ENCODE measurements around the gene SGSH. TPM values are rescaled to one million over a fixed set of nuclear protein-coding genes. Genes with fewer than 3 reads are reported as not detected.

The SGSH gene
- total RNA-seq, 1 donor from 2014 or later = 43.9 TPM

DNA sequence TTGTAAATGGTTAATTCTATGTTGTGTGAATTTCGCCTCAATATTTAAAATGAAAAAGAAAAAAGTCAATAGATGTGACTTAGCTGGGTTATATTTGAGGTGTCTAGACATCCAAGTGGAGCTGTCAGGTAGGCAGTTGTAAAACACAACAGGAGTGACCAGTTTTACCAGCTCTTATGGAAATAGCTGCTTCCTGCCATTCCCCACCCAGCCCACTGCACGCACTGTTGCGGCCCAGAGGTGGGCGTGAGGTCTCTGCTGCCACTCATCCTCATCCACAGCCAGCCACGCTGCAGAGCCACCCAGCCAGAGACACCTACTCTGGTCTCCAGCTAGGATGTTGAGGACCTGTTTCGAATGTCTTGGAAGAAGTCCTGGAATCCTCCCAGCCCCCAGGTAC lies 53.7 kb downstream of the SGSH start:
- no peak for DNase-seq (ENCODE audit: low spot score, unreplicated experiment)
- TF ChIP-seq, protein P1, sequence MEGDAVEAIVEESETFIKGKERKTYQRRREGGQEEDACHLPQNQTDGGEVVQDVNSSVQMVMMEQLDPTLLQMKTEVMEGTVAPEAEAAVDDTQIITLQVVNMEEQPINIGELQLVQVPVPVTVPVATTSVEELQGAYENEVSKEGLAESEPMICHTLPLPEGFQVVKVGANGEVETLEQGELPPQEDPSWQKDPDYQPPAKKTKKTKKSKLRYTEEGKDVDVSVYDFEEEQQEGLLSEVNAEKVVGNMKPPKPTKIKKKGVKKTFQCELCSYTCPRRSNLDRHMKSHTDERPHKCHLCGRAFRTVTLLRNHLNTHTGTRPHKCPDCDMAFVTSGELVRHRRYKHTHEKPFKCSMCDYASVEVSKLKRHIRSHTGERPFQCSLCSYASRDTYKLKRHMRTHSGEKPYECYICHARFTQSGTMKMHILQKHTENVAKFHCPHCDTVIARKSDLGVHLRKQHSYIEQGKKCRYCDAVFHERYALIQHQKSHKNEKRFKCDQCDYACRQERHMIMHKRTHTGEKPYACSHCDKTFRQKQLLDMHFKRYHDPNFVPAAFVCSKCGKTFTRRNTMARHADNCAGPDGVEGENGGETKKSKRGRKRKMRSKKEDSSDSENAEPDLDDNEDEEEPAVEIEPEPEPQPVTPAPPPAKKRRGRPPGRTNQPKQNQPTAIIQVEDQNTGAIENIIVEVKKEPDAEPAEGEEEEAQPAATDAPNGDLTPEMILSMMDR (IDR thresholded peaks at IDR 0.05; ENCODE audit: unreplicated experiment) = no peak
- Mint-ChIP-seq H3K4me3 (ENCODE audit: low read depth) (no peak overlapping the region), H3K27me3 (peaks cover 3% of the 10 kb centered on the region), H3K4me1 (ENCODE audit: low read depth) (peaks cover 2% of the 10 kb centered on the region), H3K27ac (no peak overlapping the region), H3K9me3 (ENCODE audit: low read depth) (peaks cover 4% of the 10 kb centered on the region), H3K36me3 (ENCODE audit: insufficient read depth) (no peaks in the 10 kb centered on the region)

DNA sequence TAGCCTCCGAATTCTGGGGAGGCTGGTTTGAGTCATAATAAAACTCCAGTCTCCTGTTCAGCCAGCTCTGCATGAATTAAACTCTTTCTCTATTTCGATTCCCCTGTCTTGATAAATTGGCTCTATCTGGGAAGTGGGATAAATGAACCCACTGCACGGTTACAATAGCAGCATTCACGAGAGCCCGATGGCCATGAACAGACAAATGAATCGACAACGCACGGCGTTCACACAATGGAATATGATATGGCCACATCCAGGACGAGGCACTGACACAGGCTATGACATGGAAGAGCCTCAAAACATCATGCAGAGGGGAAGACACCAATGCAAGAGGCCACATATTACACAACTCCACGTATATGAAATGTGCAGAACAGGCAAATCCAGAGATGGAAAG lies 55.9 kb downstream of the SGSH start:
- DNase-seq (ENCODE audit: low spot score, unreplicated experiment) = no peak
- Mint-ChIP-seq H3K9me3 (ENCODE audit: low read depth) (peaks cover 4% of the 10 kb centered on the region), H3K4me1 (ENCODE audit: low read depth) (peaks cover 7% of the 10 kb centered on the region), H3K27me3 (peaks cover 6% of the 10 kb centered on the region), H3K36me3 (ENCODE audit: insufficient read depth) (no peaks in the 10 kb centered on the region), H3K27ac (no peak overlapping the region), H3K4me3 (ENCODE audit: low read depth) (no peak overlapping the region)
- TF ChIP-seq, protein P1 (IDR thresholded peaks at IDR 0.05; ENCODE audit: unreplicated experiment) = no peak

DNA sequence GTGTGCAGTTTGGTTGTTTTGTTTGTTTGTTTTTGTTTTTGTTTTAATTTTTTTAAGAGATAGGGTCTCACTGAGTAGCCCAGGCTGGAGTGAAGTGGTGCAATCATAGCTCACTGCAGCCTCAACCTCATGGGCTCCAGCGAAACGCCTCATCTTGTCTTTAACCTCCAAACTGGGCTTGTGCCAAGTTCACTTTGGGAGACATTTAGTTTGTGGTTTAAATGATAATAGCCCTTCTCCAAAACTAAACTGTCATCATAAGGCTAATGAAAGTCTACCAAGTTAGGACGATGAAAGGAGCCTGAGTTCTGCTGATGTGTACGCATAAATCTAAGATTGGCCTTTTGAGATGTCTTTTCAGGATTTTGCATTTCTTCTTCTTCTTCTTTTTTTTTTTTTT lies 56.8 kb downstream of the SGSH start:
- DNase-seq (ENCODE audit: low spot score, unreplicated experiment) = no peak
- Mint-ChIP-seq H3K27ac (no peak overlapping the region), H3K4me1 (ENCODE audit: low read depth) (peaks cover 7% of the 10 kb centered on the region), H3K36me3 (ENCODE audit: insufficient read depth) (no peaks in the 10 kb centered on the region), H3K4me3 (ENCODE audit: low read depth) (no peak overlapping the region), H3K9me3 (ENCODE audit: low read depth) (no peaks in the 10 kb centered on the region), H3K27me3 (peaks cover 3% of the 10 kb centered on the region)
- TF ChIP-seq, protein P1 (IDR thresholded peaks at IDR 0.05; ENCODE audit: unreplicated experiment) = no peak

DNA sequence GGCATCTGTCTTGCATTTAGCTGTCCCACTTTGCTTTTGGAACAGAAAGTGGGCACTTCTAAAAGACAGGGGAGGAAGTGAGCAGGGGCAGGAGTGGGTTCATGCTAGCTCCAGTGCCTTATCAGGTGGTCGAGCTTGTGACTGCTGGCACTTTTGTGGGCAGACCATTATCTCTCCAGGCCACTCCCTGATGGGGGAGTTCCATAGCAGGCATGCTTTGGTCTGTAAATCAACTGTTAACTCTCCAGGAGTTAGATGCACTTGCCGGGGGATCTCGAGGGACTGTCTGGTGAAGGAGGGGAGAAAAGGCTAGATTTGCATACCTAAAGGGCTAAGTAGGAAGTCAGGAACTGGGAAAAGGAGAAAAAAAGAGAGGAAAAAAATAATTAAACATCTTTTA lies 59.6 kb downstream of the SGSH start:
- Mint-ChIP-seq H3K27ac (no peak overlapping the region), H3K4me3 (ENCODE audit: low read depth) (no peak overlapping the region), H3K27me3 (peaks cover 3% of the 10 kb centered on the region), H3K9me3 (ENCODE audit: low read depth) (peaks cover 6% of the 10 kb centered on the region), H3K4me1 (ENCODE audit: low read depth) (peaks cover 7% of the 10 kb centered on the region), H3K36me3 (ENCODE audit: insufficient read depth) (no peaks in the 10 kb centered on the region)
- no peak for DNase-seq (ENCODE audit: low spot score, unreplicated experiment)
- TF ChIP-seq, protein P1 (IDR thresholded peaks at IDR 0.05; ENCODE audit: unreplicated experiment) = no peak

Other genes starting within 250 kb of the SGSH start
- gene TBC1D16, start 184.5 kb downstream of the SGSH start, total RNA-seq = 85.1 and 87.9 TPM in 2 replicates
- 26.9 and 28.0 TPM in 2 replicates for gene CCDC40, start 183.7 kb downstream of the SGSH start, total RNA-seq
- 37.9 and 41.1 TPM in 2 replicates for gene GAA, start 118.8 kb downstream of the SGSH start, total RNA-seq
- 83.6 and 86.8 TPM in 2 replicates for gene EIF4A3, start 73.2 kb downstream of the SGSH start, total RNA-seq
- 0.36 TPM in 1 of 2 replicates, not detected in the other for gene CARD14, start 50.3 kb downstream of the SGSH start, total RNA-seq
- gene SLC26A11, start 94 bp upstream of the SGSH start, total RNA-seq = 37.4 and 40.1 TPM in 2 replicates
- 57.6 and 61.9 TPM in 2 replicates for gene RNF213, start 40.5 kb upstream of the SGSH start, total RNA-seq
- 36.1 and 41.8 TPM in 2 replicates for gene ENDOV, start 194.8 kb upstream of the SGSH start, total RNA-seq

Measured in progenitor cell of endocrine pancreas (in vitro differentiated cells).